Measurements from ENCODE around the gene LRRC42.

Gene LRRC42

DNA sequence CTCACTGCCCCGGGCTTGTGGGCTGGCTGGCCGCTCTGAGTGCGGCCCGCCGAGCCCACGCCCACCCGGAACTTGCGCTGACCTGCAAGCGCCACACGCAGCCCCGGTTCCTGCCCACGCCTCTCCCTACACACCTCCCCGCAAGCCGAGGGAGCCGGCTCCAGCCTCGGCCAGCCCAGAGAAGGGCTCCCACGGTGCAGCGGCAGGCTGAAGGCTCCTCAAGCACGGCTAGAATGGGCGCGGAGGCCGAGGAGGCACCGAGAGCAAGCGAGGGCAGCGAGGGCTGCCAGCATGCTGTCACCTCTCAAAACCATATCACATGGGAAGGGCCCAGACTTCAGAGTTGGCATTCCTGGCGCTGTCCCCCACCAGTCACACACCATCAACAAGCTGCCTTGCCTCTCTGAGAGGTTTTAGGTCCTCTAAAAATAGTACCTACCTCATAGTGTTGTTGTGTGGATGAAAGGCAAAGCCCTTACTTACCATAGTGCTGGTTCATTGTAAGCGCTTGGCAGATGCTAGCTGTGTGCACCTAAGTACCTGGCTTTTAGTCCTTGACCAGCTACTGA, 58.4 kb downstream of the LRRC42 start:
- no peak for TF ChIP-seq CTCF (IDR thresholded peaks at IDR 0.05; ENCODE audit: control insufficient read depth, extremely low read depth, insufficient read depth)
- no peak for DNase-seq (ENCODE audit: low read depth)
- H3K4me3 ChIP-seq (ENCODE audit: low read depth, low read length) = no peak overlapping the region

DNA sequence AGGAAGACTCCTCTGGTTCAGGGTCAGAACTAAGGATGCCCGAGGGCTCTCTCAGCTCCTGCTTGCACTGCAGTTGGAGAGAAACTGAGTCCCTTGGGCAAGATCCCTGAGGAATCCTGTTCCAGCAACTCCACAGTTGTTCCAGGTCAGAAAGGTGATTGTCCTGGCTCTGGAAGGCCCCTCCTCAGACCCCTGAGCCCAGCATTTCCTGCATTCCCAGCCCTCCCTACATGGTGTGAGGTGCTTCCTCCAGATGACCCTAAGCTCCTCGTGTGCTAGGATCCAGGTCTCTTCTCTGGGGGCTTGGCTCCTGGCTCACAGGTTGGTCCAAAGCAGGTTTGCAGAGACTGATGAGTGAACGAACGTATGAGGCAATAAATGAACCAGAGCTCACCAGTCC, 60.4 kb downstream of the LRRC42 start:
- DNase-seq (ENCODE audit: low read depth) = no peak
- no peak for TF ChIP-seq CTCF (IDR thresholded peaks at IDR 0.05; ENCODE audit: control insufficient read depth, extremely low read depth, insufficient read depth)
- H3K4me3 ChIP-seq (ENCODE audit: low read depth, low read length) = no peak overlapping the region

DNA sequence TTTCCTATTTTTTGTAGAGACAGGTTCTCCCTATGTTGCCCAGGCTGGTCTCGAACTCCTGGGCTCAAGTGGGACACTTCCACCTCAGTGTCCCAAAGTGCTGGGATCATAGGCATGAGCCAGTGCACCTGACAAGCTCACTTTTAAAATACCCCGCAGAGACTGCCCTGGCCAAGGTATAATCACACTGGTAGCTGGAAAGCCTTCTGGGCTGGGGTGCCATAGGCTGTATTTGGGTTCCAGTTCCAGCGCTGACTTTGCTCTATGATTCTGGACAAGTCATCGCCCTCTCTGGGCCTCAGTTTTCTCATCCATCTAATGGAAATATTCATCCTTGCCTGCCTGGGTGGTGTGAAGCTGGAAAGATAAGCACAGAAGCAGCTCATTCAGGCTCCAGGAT, 61.5 kb downstream of the LRRC42 start:
- H3K4me3 ChIP-seq (ENCODE audit: low read depth, low read length) = no peak overlapping the region
- no peak for DNase-seq (ENCODE audit: low read depth)
- TF ChIP-seq CTCF (IDR thresholded peaks at IDR 0.05; ENCODE audit: control insufficient read depth, extremely low read depth, insufficient read depth) = no peak

DNA sequence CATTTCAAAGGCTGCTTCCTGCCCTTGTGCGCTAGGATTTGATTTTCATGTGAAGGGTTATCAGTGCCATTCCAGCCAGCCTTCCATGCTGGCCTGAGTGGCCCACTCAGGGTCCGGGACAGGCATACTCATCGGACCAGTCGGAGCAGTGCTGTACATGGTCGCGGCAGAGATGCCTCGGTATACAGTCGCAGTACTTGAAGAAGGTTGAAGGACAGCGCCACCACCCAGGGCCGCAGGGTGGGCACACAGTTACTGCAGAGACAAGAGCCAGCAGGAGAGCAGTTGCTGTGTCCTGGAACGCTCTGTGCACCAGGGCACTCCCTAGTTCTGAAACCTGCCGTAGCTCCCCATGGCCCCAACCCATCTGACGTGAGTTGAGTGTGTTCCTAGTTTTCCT, 62.7 kb downstream of the LRRC42 start:
- H3K4me3 ChIP-seq (ENCODE audit: low read depth, low read length) = no peak overlapping the region
- TF ChIP-seq CTCF (IDR thresholded peaks at IDR 0.05; ENCODE audit: control insufficient read depth, extremely low read depth, insufficient read depth) = no peak
- no peak for DNase-seq (ENCODE audit: low read depth)

DNA sequence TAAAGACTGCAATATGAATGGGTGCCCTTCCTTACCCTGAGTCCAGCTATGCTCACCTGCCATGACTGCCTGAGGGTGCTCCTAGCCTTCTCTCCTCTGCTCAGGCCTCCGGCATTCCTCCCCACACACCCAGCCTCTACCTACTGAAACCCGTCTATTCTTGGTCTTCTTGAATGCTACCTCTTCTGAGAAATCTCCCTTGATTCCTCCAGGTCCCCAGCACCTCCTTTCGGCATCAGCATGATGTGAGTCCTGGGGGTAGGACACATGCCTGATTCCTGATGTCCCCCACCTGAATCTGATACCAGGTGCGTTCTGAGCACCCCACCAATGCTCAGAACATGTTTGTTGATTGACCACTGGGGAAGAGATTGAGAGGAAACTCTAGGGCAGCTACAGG, 63.3 kb downstream of the LRRC42 start:
- TF ChIP-seq CTCF (IDR thresholded peaks at IDR 0.05; ENCODE audit: control insufficient read depth, extremely low read depth, insufficient read depth) = no peak
- no peak for DNase-seq (ENCODE audit: low read depth)
- no peak overlapping the region for H3K4me3 ChIP-seq (ENCODE audit: low read depth, low read length)

DNA sequence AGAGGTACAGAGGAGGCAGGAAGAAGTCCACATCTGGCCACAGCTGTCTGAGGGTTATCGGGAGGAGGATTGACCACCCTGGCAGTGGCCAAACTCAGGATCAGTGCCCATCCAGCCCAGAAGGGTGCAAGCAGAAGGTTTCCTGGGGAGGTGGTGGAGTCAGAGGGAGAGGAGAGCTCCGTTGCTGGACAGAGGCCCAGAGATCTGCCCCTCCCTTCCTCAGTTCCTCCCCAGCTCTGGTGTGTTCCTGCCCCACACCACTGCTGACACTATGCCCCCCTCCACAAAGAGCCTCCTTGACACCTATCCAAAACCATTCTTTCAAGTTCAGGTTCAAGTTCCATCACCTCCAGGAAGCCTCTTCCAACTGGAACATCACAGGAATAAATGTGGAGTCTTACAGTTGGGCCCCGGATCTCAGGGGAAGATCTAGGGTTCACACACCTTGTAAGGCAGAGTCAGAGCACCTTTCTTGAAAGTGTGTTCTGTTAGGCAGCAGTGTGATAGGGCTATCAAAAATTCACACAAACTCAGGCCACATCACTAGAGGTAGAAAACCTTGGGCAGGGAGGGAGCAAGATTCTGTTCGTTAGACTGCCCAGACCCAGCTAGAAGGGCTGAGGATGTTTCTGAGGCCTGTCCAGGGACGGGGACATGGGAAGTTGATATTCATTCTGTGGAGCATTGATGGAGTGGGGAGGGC, 64.4 kb downstream of the LRRC42 start:
- no peak for TF ChIP-seq CTCF (IDR thresholded peaks at IDR 0.05; ENCODE audit: control insufficient read depth, extremely low read depth, insufficient read depth)
- DNase-seq (ENCODE audit: low read depth) = no peak
- no peak overlapping the region for H3K4me3 ChIP-seq (ENCODE audit: low read depth, low read length)
